Ectodermal cell (in vitro differentiated cells): Measurements from ENCODE around the gene TSACC.

Source experiments
- H3K27ac ChIP-seq: 2 replicates; pipeline ENCODE4 v1.7.0; 2013; ENCODE audit warnings: mild to moderate bottlenecking, low read depth, low read length; ENCODE audit not compliant: insufficient read depth, poor library complexity, severe bottlenecking
- H3K27me3 ChIP-seq: 2 replicates; pipeline ENCODE4 v1.7.0; 2013; ENCODE audit warnings: mild to moderate bottlenecking, low read length; ENCODE audit not compliant: insufficient read depth, control insufficient read depth, poor library complexity, severe bottlenecking
- H3K36me3 ChIP-seq: one replicate; pipeline ENCODE4 v1.7.0; 2013; ENCODE audit warnings: low read length; ENCODE audit not compliant: control insufficient read depth, insufficient read depth
- H3K4me1 ChIP-seq: one replicate; pipeline ENCODE4 v1.7.0; 2013; ENCODE audit warnings: low read length; ENCODE audit not compliant: control insufficient read depth, insufficient read depth
- H3K4me3 ChIP-seq: 2 replicates; pipeline ENCODE4 v1.7.0; 2013; ENCODE audit warnings: low read depth, low read length, control low read depth; ENCODE audit not compliant: insufficient read depth
- H3K9me3 ChIP-seq: 2 replicates; pipeline ENCODE4 v1.7.0; 2013; ENCODE audit warnings: mild to moderate bottlenecking, low read length, moderate library complexity; ENCODE audit not compliant: control insufficient read depth
- WGBS, 2 experiments: methylation state at CpG; one replicate each; pipeline ENCODE4 v1.1.7; 2013; ENCODE audit warnings: missing lambda C conversion rate in 2 of 2; 5-methylcytosine and 5-hydroxymethylcytosine counted together

The TSACC gene

GRCh38 chr1:156384658-156385057, 46.3 kb downstream of the TSACC start:
- H3K36me3 ChIP-seq = no peaks in the 10 kb centered on the region
- peaks cover 4% of the 10 kb centered on the region for H3K4me1 ChIP-seq
- no peaks in the 10 kb centered on the region for H3K9me3 ChIP-seq
- 92 to 93% methylated on average over 5 of the region's 5 CpGs for WGBS, 2 experiments
- H3K27ac ChIP-seq = no peak overlapping the region
- H3K4me3 ChIP-seq = no peak overlapping the region
- peaks cover 91% of the 10 kb centered on the region for H3K27me3 ChIP-seq

- no peak overlapping the region for H3K27ac ChIP-seq
- peaks cover 10% of the 10 kb centered on the region for H3K4me1 ChIP-seq
- 20 to 24% methylated on average over 9 of the region's 9 CpGs for whole genome bisulfite sequencing, 2 experiments
- no peaks in the 10 kb centered on the region for H3K9me3 ChIP-seq
- H3K4me3 ChIP-seq = no peak overlapping the region
- H3K36me3 ChIP-seq = no peaks in the 10 kb centered on the region
- H3K27me3 ChIP-seq = peaks cover 100% of the 10 kb centered on the region
These were observed 47.3 kb downstream of the TSACC start for GRCh38 chr1:156385534-156386031.

- Histone ChIP-seq H3K27me3 (peaks cover 100% of the 10 kb centered on the region), H3K9me3 (no peaks in the 10 kb centered on the region), H3K4me3 (no peak overlapping the region), H3K4me1 (peaks cover 16% of the 10 kb centered on the region), H3K36me3 (no peaks in the 10 kb centered on the region), H3K27ac (no peak overlapping the region)
- 78 to 89% methylated on average over 6 of the region's 6 CpGs for WGBS, 2 experiments
These were observed 48.0 kb downstream of the TSACC start for GRCh38 chr1:156386134-156386901.

- Histone ChIP-seq H3K9me3 (no peaks in the 10 kb centered on the region), H3K27ac (no peak overlapping the region), H3K4me1 (peaks cover 25% of the 10 kb centered on the region), H3K27me3 (peaks cover 100% of the 10 kb centered on the region), H3K36me3 (no peaks in the 10 kb centered on the region), H3K4me3 (no peak overlapping the region)
- 84 to 92% methylated on average over 8 of the region's 8 CpGs for WGBS, 2 experiments
These were observed 48.9 kb downstream of the TSACC start for GRCh38 chr1:156386949-156387869.

- Histone ChIP-seq H3K27me3 (peaks cover 100% of the 10 kb centered on the region), H3K4me1 (peaks cover 31% of the 10 kb centered on the region), H3K27ac (no peak overlapping the region), H3K9me3 (no peaks in the 10 kb centered on the region), H3K36me3 (no peaks in the 10 kb centered on the region), H3K4me3 (no peak overlapping the region)
- 64 to 65% methylated on average over 15 of the region's 15 CpGs for WGBS, 2 experiments
These were observed 49.5 kb downstream of the TSACC start for GRCh38 chr1:156387870-156388173.

- Histone ChIP-seq H3K27me3 (peaks cover 100% of the 10 kb centered on the region), H3K4me3 (no peak overlapping the region), H3K4me1 (peaks cover 38% of the 10 kb centered on the region), H3K9me3 (no peaks in the 10 kb centered on the region), H3K27ac (no peak overlapping the region), H3K36me3 (no peaks in the 10 kb centered on the region)
- WGBS, 2 experiments = 8% methylated on average over 73 of the region's 73 CpGs
These were observed 50.1 kb downstream of the TSACC start for GRCh38 chr1:156388174-156389137.

- peaks cover 99% of the 10 kb centered on the region for H3K27me3 ChIP-seq
- H3K4me1 ChIP-seq = peaks cover 38% of the 10 kb centered on the region
- no peak overlapping the region for H3K4me3 ChIP-seq
- H3K27ac ChIP-seq = no peak overlapping the region
- no peaks in the 10 kb centered on the region for H3K9me3 ChIP-seq
- 92 to 94% methylated on average over 8 of the region's 8 CpGs for WGBS, 2 experiments
- no peaks in the 10 kb centered on the region for H3K36me3 ChIP-seq
These were observed 51.0 kb downstream of the TSACC start for GRCh38 chr1:156389311-156389710.

GRCh38 chr1:156390469-156391365, 52.4 kb downstream of the TSACC start:
- H3K9me3 ChIP-seq = no peaks in the 10 kb centered on the region
- H3K36me3 ChIP-seq = no peaks in the 10 kb centered on the region
- H3K27ac ChIP-seq = no peak overlapping the region
- WGBS, 2 experiments = 46 to 49% methylated on average over 20 of the region's 20 CpGs
- peaks cover 38% of the 10 kb centered on the region for H3K4me1 ChIP-seq
- H3K27me3 ChIP-seq = peaks cover 94% of the 10 kb centered on the region
- no peak overlapping the region for H3K4me3 ChIP-seq

GRCh38 chr1:156391366-156391677, 53.0 kb downstream of the TSACC start:
- Histone ChIP-seq H3K4me1 (peaks cover 38% of the 10 kb centered on the region), H3K4me3 (no peak overlapping the region), H3K27ac (no peak overlapping the region), H3K36me3 (no peaks in the 10 kb centered on the region), H3K9me3 (no peaks in the 10 kb centered on the region), H3K27me3 (peaks cover 88% of the 10 kb centered on the region)
- 73 to 75% methylated on average over 11 of the region's 11 CpGs for WGBS, 2 experiments
